GM18870 (cell line): ENCODE data around the gene SCN1B.
"Not testable (repeated sequence)": the region's sequence is repeated elsewhere in the genome, so short reads cannot be mapped to it uniquely, and the experiment has no call there.

Experiments
- ATAC-seq: cut with Tn5 transposase; IDR thresholded peaks from one replicate; pipeline ENCODE4 v1.9.1; 2021; ENCODE audit warnings: moderate library complexity; ENCODE audit not compliant: unreplicated experiment

SCN1B gene

DNA sequence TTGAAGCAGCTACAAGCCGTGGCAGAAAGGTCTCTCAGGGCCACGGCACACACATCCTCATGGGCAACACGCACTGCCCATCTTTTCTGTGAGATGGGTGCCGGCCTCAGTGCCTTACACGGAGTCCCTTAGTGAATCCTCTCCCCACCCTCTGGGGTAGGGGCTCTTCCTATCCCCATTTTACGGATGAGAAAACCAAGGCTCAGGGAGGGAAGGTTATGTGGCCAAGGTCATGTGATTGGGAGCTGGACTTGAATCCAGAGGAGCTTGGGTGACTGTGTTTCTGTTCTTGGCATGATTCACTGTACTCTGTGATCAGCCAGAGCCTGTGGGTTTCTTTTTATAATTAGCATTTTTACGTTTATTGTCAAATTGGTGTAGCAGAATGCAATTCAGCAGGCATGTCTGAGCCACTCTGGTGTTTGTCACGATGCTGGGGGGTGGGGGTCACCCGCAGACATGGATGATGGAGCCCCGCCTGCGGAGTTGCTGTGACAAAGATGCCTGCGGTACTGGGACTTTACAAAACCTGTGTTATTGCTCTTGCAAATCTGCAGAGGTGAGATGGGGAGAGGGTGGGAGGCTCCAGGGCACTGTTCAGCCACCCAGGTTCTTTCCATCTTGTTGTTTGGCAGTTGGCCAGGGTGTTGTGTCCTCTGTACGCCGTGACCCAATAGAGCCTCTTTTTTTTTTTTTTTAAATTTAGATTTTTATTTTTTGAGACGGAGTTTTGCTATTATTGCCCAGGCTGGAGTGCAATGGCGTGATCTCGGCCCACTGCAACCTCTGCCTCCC is 4.5 kb downstream of the SCN1B start:
- ATAC-seq = no peak

DNA sequence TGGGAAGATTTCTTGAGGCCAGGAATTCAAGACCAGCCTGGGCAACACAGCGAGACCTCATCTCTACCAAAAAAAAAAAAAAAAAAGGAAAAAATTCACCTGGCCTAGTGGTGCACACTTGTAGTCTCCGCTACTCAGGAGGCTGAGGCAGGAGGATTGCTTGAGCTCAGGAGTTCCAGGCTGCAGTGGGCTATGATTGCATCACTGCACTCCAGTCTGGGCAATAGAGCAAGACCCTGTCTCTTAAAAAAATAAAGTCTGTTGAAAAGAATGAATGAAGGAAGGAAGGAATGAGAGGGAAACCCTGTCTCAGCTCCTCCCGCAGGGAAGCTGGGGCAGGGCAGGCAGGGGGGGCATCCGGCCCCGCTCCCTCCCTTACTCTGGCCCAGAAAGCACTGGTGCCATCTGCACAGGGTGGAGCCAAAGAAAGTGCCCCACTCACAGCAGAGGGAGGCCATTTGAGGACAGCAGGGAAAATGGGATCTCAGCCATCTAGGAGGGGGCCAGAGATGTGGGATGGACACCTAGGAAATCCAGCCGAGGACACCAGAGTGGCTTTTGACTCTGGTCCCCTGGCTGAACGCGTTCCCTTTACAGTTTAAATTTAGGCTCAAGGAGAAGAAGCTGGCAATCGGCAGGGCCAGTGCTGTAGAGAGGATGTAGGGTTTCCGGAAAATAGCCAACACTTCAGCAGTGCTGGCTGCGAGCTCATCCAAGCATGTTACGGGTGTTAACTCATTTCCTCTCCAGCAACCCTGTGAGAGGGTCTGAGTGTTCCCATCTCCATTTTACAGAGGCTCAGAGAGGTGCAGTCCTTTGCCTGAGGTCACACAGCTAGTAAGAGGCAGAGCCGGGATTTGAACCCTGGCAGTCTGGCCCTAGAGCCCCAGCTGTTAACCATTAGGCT is 7.7 kb downstream of the SCN1B start:
- no peak for ATAC-seq

- no peak for ATAC-seq
Observed at GRCh38 chr19:35038623-35039512, 8.6 kb downstream of the SCN1B start.

DNA sequence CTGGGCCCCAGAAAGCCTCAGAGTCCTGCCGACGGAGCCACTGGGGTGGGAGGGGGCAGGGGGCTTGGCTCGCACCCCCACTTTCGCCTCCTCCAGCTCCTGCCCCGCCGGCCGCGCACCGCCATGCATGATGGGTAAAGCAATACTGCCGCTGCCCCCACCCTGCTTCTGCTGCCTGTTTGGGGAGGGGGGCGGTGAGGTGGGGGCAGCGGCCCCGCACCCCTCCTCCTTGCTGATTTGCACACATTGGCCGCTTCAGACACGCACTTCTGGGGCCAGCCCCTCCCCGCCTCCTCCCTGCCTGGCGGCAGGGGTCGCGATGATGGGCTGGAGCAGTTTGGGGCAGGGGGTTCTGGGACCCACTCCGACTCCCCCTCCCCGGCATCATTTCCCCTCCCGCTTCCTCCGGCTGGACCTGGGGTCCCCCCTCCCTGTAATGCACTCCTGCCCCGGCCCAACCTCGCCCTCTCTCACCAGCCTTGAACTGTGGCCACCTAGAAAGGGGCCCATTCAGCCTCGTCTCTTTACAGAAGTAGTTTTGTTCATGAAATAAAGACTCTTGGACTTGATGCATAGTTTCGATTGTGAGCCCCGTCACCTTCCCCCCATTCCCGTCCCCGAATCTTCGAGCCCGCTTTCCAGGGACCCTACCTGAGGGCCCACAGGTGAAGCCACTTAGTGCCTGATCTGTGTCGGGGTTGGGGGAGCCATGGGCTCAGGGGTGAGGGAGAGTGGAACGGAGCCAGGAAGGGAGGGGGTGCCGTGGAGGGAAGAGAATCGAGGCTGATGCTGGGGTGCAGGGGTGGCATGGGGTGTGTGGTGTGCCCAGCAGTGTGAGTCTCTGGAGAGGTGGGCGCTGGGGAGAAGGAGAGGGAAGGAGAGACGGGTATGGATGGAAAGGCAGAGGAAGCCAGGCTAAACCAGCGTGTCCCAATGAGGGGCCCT is 9.9 kb downstream of the SCN1B start:
- ATAC-seq = no peak

- ATAC-seq = no peak
Observed at GRCh38 chr19:35040826-35041547, 10.7 kb downstream of the SCN1B start.

- ATAC-seq = no peak
Observed at GRCh38 chr19:35041548-35042055, 11.3 kb downstream of the SCN1B start, which contains the start of gene HPN. Gene HPN, plus strand, starts transcription at chr19:35041721. Its CDS starts 786 bp downstream, at chr19:35042507.

- no peak for ATAC-seq
Observed at GRCh38 chr19:35042056-35042730, 11.9 kb downstream of the SCN1B start.

- no peak for ATAC-seq
Observed at GRCh38 chr19:35042954-35043604, 12.8 kb downstream of the SCN1B start.

DNA sequence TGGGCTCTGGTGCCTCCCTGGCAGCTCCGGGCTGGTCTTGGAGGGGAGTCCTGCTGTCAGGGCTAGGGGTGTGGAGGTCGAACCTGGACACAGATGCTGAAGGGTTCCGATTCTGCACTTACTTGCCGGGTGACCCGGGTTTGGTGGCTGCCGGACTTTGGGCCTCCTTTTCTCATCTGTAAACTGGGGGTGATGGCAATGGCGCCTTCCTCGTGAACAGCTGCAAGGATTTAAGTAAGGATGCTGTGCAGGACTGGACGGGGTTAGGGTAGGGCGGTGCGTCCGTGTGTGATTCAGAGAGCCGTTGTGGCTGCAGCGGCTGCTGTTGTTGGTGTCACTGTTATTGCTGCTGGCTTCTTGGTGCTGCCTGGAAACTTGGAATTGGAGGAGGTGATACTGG is 13.6 kb downstream of the SCN1B start:
- ATAC-seq = no peak

DNA sequence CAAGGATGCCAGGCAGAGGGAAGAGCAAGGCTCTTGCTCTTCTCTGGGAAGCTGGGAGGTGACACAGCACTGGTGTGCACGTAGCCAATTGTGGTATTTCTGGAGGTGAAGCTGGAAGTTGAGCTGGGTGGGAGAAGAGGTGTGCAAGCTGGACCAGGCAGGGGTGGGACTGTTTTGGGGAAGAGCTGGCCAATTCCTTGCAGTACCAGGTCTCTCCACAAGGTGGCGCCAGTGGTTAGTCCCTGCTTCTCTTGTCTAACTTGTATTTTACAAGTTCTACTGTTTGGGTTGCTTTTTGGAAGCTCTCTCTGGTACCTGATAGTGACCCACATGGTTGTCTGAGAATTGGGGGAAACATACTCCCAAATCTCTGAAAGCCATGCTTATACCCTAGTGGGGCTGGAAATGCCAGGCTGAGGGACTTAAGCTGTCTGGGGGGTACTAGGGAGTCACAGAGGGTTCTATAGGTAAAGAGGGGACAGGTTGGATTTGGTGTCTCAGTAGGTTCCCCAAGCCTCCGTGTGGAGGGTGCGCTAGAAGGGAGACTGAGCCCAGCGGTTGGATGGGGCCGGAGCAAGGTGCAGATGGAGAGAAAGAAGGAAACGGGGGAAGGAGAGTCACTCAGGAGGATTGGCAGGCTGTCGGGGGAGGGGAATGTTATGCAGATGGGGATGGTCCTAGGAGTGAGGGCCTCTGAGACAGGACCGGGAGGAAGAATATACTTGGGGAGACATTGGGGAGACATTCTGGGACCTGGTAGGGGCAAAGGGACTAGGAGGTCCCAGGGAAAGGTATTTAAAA is 14.2 kb downstream of the SCN1B start:
- no peak for ATAC-seq

GRCh38 chr19:35045667-35046300 is 15.5 kb downstream of the SCN1B start:
- no peak for ATAC-seq

GRCh38 chr19:35046461-35046860 is 16.2 kb downstream of the SCN1B start:
- ATAC-seq = no peak

DNA sequence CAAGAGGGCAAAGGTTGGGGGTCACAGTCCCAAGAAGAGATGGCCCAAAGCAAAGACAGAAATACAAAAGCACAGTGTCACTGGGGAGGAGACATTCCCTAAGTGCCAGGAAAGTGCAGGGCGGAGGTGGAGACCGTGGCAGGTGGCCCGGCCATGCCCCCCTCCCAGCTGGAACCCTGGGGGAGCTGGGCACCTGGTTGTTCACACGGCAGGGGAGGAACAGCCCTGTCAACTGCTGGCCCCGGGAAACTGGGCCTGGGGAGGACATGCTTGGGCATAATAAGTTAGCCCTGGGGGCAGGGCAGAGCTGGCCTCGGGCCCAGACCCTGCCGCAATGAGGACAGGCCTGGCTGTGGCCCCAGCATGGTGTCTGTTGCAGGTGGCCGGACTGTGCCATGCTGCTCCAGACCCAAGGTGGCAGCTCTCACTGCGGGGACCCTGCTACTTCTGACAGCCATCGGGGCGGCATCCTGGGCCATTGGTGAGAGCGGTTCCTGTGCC is 18.7 kb downstream of the SCN1B start:
- no peak for ATAC-seq

DNA sequence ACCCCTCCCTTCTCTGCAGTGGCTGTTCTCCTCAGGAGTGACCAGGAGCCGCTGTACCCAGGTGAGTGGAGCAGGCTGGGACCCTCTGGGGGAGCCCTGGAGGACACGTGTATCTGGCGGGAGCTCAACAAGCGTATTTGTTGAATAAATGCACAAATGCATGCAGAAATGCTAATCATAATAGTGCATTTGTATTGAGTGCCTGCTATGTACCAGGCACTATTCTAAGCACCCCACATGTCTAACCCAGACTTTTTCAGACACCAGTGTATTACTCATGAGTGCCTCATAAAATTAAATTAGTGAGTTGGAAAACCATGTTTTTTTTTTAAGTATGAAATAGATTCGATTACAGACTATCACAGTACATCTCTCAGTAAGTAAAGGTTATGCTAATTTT is 19.2 kb downstream of the SCN1B start:
- ATAC-seq = no peak

GRCh38 chr19:35050662-35051061 is 20.4 kb downstream of the SCN1B start:
- not testable (repeated sequence) for ATAC-seq

DNA sequence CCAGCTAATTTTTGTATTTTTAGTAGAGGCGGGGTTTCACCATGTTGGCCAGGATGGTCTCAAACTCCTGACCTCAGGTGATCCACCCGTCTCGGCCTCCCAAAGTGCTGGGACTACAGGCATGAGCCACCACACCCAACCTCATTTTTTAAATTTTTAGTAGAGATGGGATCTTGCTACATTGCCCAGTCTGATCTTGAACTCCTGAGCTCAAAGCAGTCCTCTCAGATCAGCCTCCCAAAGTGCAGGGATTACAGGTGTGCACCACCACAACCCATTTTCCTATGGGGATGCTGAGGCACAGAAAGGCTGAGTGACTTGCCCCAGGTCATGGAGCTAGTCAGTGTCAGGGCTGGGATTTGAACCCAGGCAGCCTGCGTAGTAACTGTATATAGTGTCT is 21.0 kb downstream of the SCN1B start:
- not testable (repeated sequence) for ATAC-seq
